Endothelial cell of umbilical vein (primary cell): ENCODE measurements around the gene TM9SF1. TPM values are rescaled to one million over a fixed set of nuclear protein-coding genes. Genes with fewer than 3 reads are reported as not detected.

Experiments
- BruUV-seq: library from RNA; stranded (reverse); fragments of 400-500 nt; replicated peaks from 2 replicates; lab custom pipeline; 2021; lab: Mats Ljungman, UMichigan
- CTCF ChIA-PET: fragments of 300-600, 350-600 bp; sonication (Branson Sonifier 250); formaldehyde crosslinking; loops from one replicate; lab custom pipeline; 2021; ENCODE audit warnings: antibody characterized with exemption, inconsistent platforms; lab: Charles Lee
- POLR2A ChIA-PET: fragments of 300-600, 350-600 bp; sonication (Branson Sonifier 250); formaldehyde crosslinking; loops from one replicate; lab custom pipeline; 2021; ENCODE audit warnings: antibody characterized with exemption, inconsistent platforms; lab: Charles Lee
- DNase-seq: peaks from one replicate; pipeline ENCODE4 v3.0.0-alpha.2; 2011; ENCODE audit warnings: low read depth, low spot score
- FAIRE-seq: peaks from 2 replicates; lab custom pipeline; 2011; peaks lifted over from hg19 to GRCh38; lab: Jason Lieb, UNC
- H2AFZ ChIP-seq: 2 replicates; pipeline ENCODE4 v1.6.0; 2012; ENCODE audit warnings: low read depth, low read length, control low read depth, inconsistent platforms
- H3K27ac ChIP-seq: 2 replicates; pipeline ENCODE4 v1.5.1; 2011; ENCODE audit warnings: low read depth, mild to moderate bottlenecking, control low read depth, low read length, moderate library complexity; ENCODE audit not compliant: insufficient read depth
- H3K27me3 ChIP-seq, 2 experiments: 2 replicates each; pipeline versions ENCODE4 v1.6.0 to v1.6.1; 2011; ENCODE audit warnings: low read length in 2 of 2, mixed read lengths in 1 of 2; ENCODE audit not compliant: control insufficient read depth in 2 of 2, insufficient read depth in 2 of 2
- H3K36me3 ChIP-seq, 2 experiments: 2 replicates in 1 of 2; 3 replicates in 1 of 2; pipeline ENCODE4 v1.5.1; 2011; ENCODE audit warnings: low read length in 2 of 2, mild to moderate bottlenecking in 1 of 2, moderate library complexity in 1 of 2; ENCODE audit not compliant: control insufficient read depth in 2 of 2, insufficient read depth in 2 of 2; ENCODE audit errors: extremely low read depth in 1 of 2
- H3K4me1 ChIP-seq: 3 replicates; pipeline ENCODE4 v1.5.1; 2011; ENCODE audit warnings: mild to moderate bottlenecking, low read length; ENCODE audit not compliant: control insufficient read depth, insufficient read depth; ENCODE audit errors: extremely low read depth
- H3K4me2 ChIP-seq: 2 replicates; pipeline ENCODE4 v1.6.1; 2011; ENCODE audit warnings: low read length, control low read depth, mixed read lengths; ENCODE audit not compliant: insufficient read depth
- H3K4me3 ChIP-seq, 3 experiments: fragments of 200-600 bp in 1 of 3; sonication (generic), shearing (Covaris generic) in 1 of 3; replicated peaks in 1 of 3; 2 replicates each; pipeline ENCODE4 v1.5.1; 2011 to 2016; ENCODE audit warnings: control low read depth in 3 of 3, low read length in 3 of 3, mild to moderate bottlenecking in 2 of 3, inconsistent platforms in 1 of 3, low read depth in 1 of 3, moderate library complexity in 1 of 3; ENCODE audit not compliant: insufficient read depth in 1 of 3
- H3K79me2 ChIP-seq: 2 replicates; pipeline ENCODE4 v1.6.0; 2012; ENCODE audit warnings: low read length, inconsistent platforms; ENCODE audit not compliant: control insufficient read depth, insufficient read depth
- H3K9ac ChIP-seq: replicated peaks from 2 replicates; pipeline ENCODE3; 2011; ENCODE audit warnings: low read length, control low read depth; ENCODE audit not compliant: insufficient read depth; ENCODE audit errors: extremely low read depth
- H3K9me1 ChIP-seq: replicated peaks from 3 replicates; pipeline ENCODE4 v1.6.0; 2011; ENCODE audit warnings: mild to moderate bottlenecking, low read length; ENCODE audit not compliant: control insufficient read depth, insufficient read depth; ENCODE audit errors: extremely low read depth
- H3K9me3 ChIP-seq: replicated peaks from 2 replicates; pipeline ENCODE4 v1.5.1; 2012; ENCODE audit warnings: low read length, inconsistent platforms; ENCODE audit not compliant: control insufficient read depth, insufficient read depth
- H4K20me1 ChIP-seq: replicated peaks from 2 replicates; pipeline ENCODE3; 2011; ENCODE audit warnings: mild to moderate bottlenecking, low read length; ENCODE audit not compliant: control insufficient read depth, insufficient read depth; ENCODE audit errors: extremely low read depth
- CTCF ChIP-seq, 2 donors: IDR thresholded peaks; 1 replicate in 1 of 2; 2 replicates in 1 of 2; pipeline ENCODE4 v1.5.1; 2011; ENCODE audit warnings: low read length in 2 of 2, mild to moderate bottlenecking in 2 of 2, moderate library complexity in 2 of 2, control low read depth in 1 of 2, inconsistent platforms in 1 of 2, low read depth in 1 of 2; ENCODE audit not compliant: insufficient read depth in 1 of 2; ENCODE audit errors: extremely low read depth in 1 of 2
- EZH2 ChIP-seq: IDR thresholded peaks from 2 replicates; pipeline ENCODE4 v1.6.1; 2012; ENCODE audit warnings: borderline replicate concordance, low read depth, mild to moderate bottlenecking, moderate library complexity, low read length, inconsistent platforms; ENCODE audit not compliant: severe bottlenecking
- FOS ChIP-seq: IDR thresholded peaks from 2 replicates; pipeline ENCODE4 v1.6.1; 2011; ENCODE audit warnings: mild to moderate bottlenecking, low read length, moderate library complexity, borderline replicate concordance; ENCODE audit not compliant: insufficient read depth
- GATA2 ChIP-seq: IDR thresholded peaks from 2 replicates; pipeline ENCODE4 v1.7.0; 2011; ENCODE audit warnings: low read depth, mild to moderate bottlenecking, moderate library complexity, mixed read lengths, low read length; ENCODE audit not compliant: insufficient read length, insufficient read depth
- JUN ChIP-seq: IDR thresholded peaks from 2 replicates; pipeline ENCODE4 v1.6.1; 2011; ENCODE audit warnings: borderline replicate concordance, low read depth; ENCODE audit not compliant: insufficient read length, insufficient read depth
- MAX ChIP-seq: IDR thresholded peaks from 2 replicates; pipeline ENCODE4 v1.6.1; 2011; ENCODE audit not compliant: insufficient read depth, insufficient read length
- MYC ChIP-seq: IDR thresholded peaks from one replicate; pipeline ENCODE4 v1.6.1; 2011; ENCODE audit warnings: mild to moderate bottlenecking, low read depth, low read length
- POLR2A ChIP-seq: IDR thresholded peaks from 2 replicates; pipeline ENCODE4 v1.6.1; 2012; ENCODE audit warnings: low read depth, mild to moderate bottlenecking, control low read depth, low read length
- POLR2AphosphoS5 ChIP-seq: IDR thresholded peaks from 2 replicates; pipeline ENCODE4 v1.6.1; 2012; ENCODE audit warnings: low read depth, mild to moderate bottlenecking, control low read depth, low read length, moderate library complexity; ENCODE audit not compliant: insufficient read depth
- dilution Hi-C: fragments of 300-500 bp; cut with MboI; formaldehyde crosslinking; loops from one replicate; pipeline ENCODE4 v1.15.0; 2019; ENCODE audit warnings: low sequenced_read_pairs; ENCODE audit not compliant: extremely low pct_ligation_motif_present
- intact Hi-C: fragments of 100-400 bp; cut with micrococcal nuclease; formaldehyde crosslinking; loops from one replicate; pipeline ENCODE4 v1.10.0; 2022
- polyA plus RNA-seq, 4 experiments: library from polyadenylated mRNA; depleted of rRNA in 3 of 4; stranded (reverse) in 3 of 4; unstranded in 1 of 4; fragments of >200 nt; gene quantifications; 2 replicates each; pipeline versions ENCODE4 v1.2.1 to v1.2.3, GENCODE V29; 2011 to 2012; ENCODE audit warnings: missing spikeins in 1 of 4
- total RNA-seq: library from RNA; stranded (reverse); gene quantifications from 2 replicates; pipeline ENCODE4 v1.2.3, GENCODE V29; 2021

Gene TM9SF1
- total and polyA plus RNA-seq, 2 donors (not counting 3 experiments of a cell fraction or from before 2014, with no cell fraction given) = 60.7 to 71.5 TPM

GRCh38 chr14:24243336-24243836 is 48.1 kb upstream of the TM9SF1 start:
- CTCF ChIA-PET = interaction anchor here (0.6 to 13.0 kb wide), 22 partner anchors 9 to 193 kb away, joined by 3 to 199 read pairs (median 12); partner anchors contain the start of genes CHMP4A, CIDEB, DHRS1 and GMPR2
- peak overlapping the region; percentile 67 for H2AFZ ChIP-seq
- H3K79me2 ChIP-seq = peaks cover 22% of the 10 kb centered on the region
- POLR2A ChIA-PET = interaction anchor here (0.7 to 2.3 kb wide), 7 partner anchors 19 to 56 kb away, joined by 3 to 19 read pairs (median 8); partner anchors contain the start of genes CHMP4A, DHRS1, MDP1 and NOP9
- peaks cover 5 to 16% of the 10 kb centered on the region in 2 experiments for H3K36me3 ChIP-seq
- dilution Hi-C loops (no loop called here), intact Hi-C loops (loop anchor here (1.0 to 2.0 kb wide), 4 partner anchors 28 to 123 kb away; partner anchors contain the start of gene RABGGTA)
- H3K9me3 ChIP-seq = no peaks in the 10 kb centered on the region
- H3K4me1 ChIP-seq = peaks cover 30% of the 10 kb centered on the region
- TF ChIP-seq POLR2A (no peak), MAX (no peak), EZH2 (no peak), MYC (no peak), POLR2AphosphoS5 (no peak), CTCF (IDR thresholded peaks at IDR 0.05; ENCODE audit: extremely low read depth in 1 of 2, insufficient read depth in 1 of 2, low read depth in 1 of 2, low read length in 2 of 2) (no peak), JUN (no peak), FOS (no peak), GATA2 (no peak)
- peak overlapping the region in 2 of 3 experiments; percentile 22 to 67 for H3K4me3 ChIP-seq
- H4K20me1 ChIP-seq = no peaks in the 10 kb centered on the region
- H3K9ac ChIP-seq = peak overlapping the region; percentile 96
- no peaks in the 10 kb centered on the region for H3K9me1 ChIP-seq
- DNase-seq (no peak), FAIRE-seq (peak; percentile 63)
- H3K27ac ChIP-seq = peak overlapping the region; percentile 98
- H3K4me2 ChIP-seq = peak overlapping the region; percentile 84
- BruUV-seq = no TSS peak
- H3K27me3 ChIP-seq = no peaks in the 10 kb centered on the region
